HepG2 (cell line): Measurements from ENCODE around the gene RACGAP1. TPM values are rescaled to one million over a fixed set of nuclear protein-coding genes. Genes with fewer than 3 reads are reported as not detected.

Experiments used
- ARID5B ChIP-seq: IDR thresholded peaks from 2 replicates; pipeline ENCODE4 v1.4.0; 2020; ENCODE audit warnings: mild to moderate bottlenecking, missing genetic modification reagents
- CC2D1A ChIP-seq: sonication (generic); formaldehyde crosslinking; IDR thresholded peaks from 2 replicates; pipeline ENCODE4 v1.8.1; 2023; ENCODE audit warnings: mild to moderate bottlenecking, missing genetic modification reagents
- CTCF ChIP-seq: sonication (generic); formaldehyde crosslinking; IDR thresholded peaks from 2 replicates; pipeline ENCODE4 v1.5.0; 2020; ENCODE audit warnings: mild to moderate bottlenecking, missing genetic modification reagents, moderate library complexity
- FOXM1 ChIP-seq: sonication (generic); formaldehyde crosslinking; IDR thresholded peaks from 2 replicates; pipeline ENCODE4 v1.5.0; 2020; ENCODE audit warnings: missing genetic modification reagents
- HHEX ChIP-seq: IDR thresholded peaks from 2 replicates; pipeline ENCODE4 v1.6.1; 2016; ENCODE audit warnings: control low read depth
- MXI1 ChIP-seq: IDR thresholded peaks from 3 replicates; pipeline ENCODE4 v1.6.1; 2012; ENCODE audit warnings: low read depth, low read length, inconsistent platforms, borderline replicate concordance
- NCOA5 ChIP-seq: sonication (generic); formaldehyde crosslinking; IDR thresholded peaks from 2 replicates; pipeline ENCODE4 v1.4.0; 2020; ENCODE audit warnings: missing genetic modification reagents
- RFXAP ChIP-seq: sonication (generic); formaldehyde crosslinking; IDR thresholded peaks from 2 replicates; pipeline ENCODE4 v1.4.0; 2020; ENCODE audit warnings: missing genetic modification reagents, borderline replicate concordance
- STAT5B ChIP-seq: sonication (generic); formaldehyde crosslinking; IDR thresholded peaks from 2 replicates; pipeline ENCODE4 v1.4.0; 2020; ENCODE audit warnings: missing genetic modification reagents
- TGIF2 ChIP-seq: IDR thresholded peaks from 2 replicates; pipeline ENCODE4 v1.6.1; 2016; ENCODE audit warnings: control low read depth, missing compliant biosample characterization
- THAP9 ChIP-seq: sonication (generic); formaldehyde crosslinking; IDR thresholded peaks from 2 replicates; pipeline ENCODE4; 2020; ENCODE audit warnings: missing genetic modification reagents, mild to moderate bottlenecking, borderline replicate concordance
- ZNF224 ChIP-seq: sonication (generic); formaldehyde crosslinking; IDR thresholded peaks from 2 replicates; pipeline ENCODE4 v1.5.0; 2020; ENCODE audit warnings: mild to moderate bottlenecking, missing genetic modification reagents
- ZNF281 ChIP-seq: sonication (generic); formaldehyde crosslinking; IDR thresholded peaks from 2 replicates; pipeline ENCODE4 v1.4.0; 2020; ENCODE audit warnings: missing genetic modification reagents, borderline replicate concordance
- ZNF713 ChIP-seq: sonication (generic); formaldehyde crosslinking; IDR thresholded peaks from 2 replicates; pipeline ENCODE4 v1.4.0; 2020; ENCODE audit warnings: mild to moderate bottlenecking, missing genetic modification reagents
- ZNF800 ChIP-seq: sonication (generic); formaldehyde crosslinking; IDR thresholded peaks from 2 replicates; pipeline ENCODE4 v1.4.0; 2020; ENCODE audit warnings: missing genetic modification reagents
- polyA plus RNA-seq, 8 experiments: library from polyadenylated mRNA; depleted of rRNA in 3 of 8; stranded (reverse) in 7 of 8; unstranded in 1 of 8; fragments of >200 nt; fragmentation: Illumina TruSeq in 4 of 8; extraction: Trizol in 4 of 8; gene quantifications; 2 replicates each; pipeline versions ENCODE4 v1.2.1 to v1.2.3, GENCODE V29; 2011 to 2016; ENCODE audit warnings: low read depth in 4 of 8, missing spikeins in 1 of 8, mixed read lengths in 1 of 8; ENCODE audit not compliant: insufficient read depth in 1 of 8
- total RNA-seq, 5 experiments: library from RNA; depleted of rRNA; stranded (reverse); fragments of >200 nt; fragmentation: Illumina TruSeq; extraction: Trizol; gene quantifications; 2 replicates each; pipeline ENCODE4 v1.2.3, GENCODE V29; 2016; ENCODE audit warnings: low read depth in 1 of 5

Gene RACGAP1
- total and polyA plus RNA-seq, 2 of the 13 experiments (the other 11 are each of a cell fraction or from before 2014, with no cell fraction given) = 16.7 to 57.9 TPM

GRCh38 chr12:49967042-49967776 is 58.1 kb downstream of the RACGAP1 start (continued):
- TF ChIP-seq ZNF281 (0 out of 2 replicates have a peak, but pooled peaks have one; percentile 35), CTCF (CRISPR knock-in tag) (peak; percentile 91), ZNF800 (peak; percentile 77; the same call in 1 of the 2 replicates), RFXAP (CRISPR knock-in tag) (no peak), ZNF713 (CRISPR knock-in tag) (0 out of 2 replicates have a peak, but pooled peaks have one; percentile 79), MXI1 (no peak), STAT5B (CRISPR knock-in tag) (0 out of 2 replicates have a peak, but pooled peaks have one; percentile 41), HHEX (CRISPR knock-in tag) (no peak), ARID5B (CRISPR knock-in tag) (peak; percentile 23; the same call in 1 of the 2 replicates), FOXM1 (CRISPR knock-in tag) (no peak), ZNF224 (CRISPR knock-in tag) (peak; percentile 29; the same call in 1 of the 2 replicates), THAP9 (CRISPR knock-in tag) (peak; percentile 79; the same call in 1 of the 2 replicates), TGIF2 (CRISPR knock-in tag) (no peak), NCOA5 (CRISPR knock-in tag) (no peak), CC2D1A (CRISPR knock-in tag) (no peak)
